H1 (cell line): ENCODE measurements around the gene TNS3. TPM values are rescaled to one million over a fixed set of nuclear protein-coding genes. Genes with fewer than 3 reads are reported as not detected.

ENCODE experiments used
- BACH1 ChIP-seq: IDR thresholded peaks from 2 replicates; pipeline ENCODE4 v1.6.1; 2012; ENCODE audit warnings: low read length, improper control_type of control experiment
- CHD1 ChIP-seq: IDR thresholded peaks from 2 replicates; pipeline ENCODE4 v1.6.1; 2012; ENCODE audit warnings: low read depth, low read length, improper control_type of control experiment
- CTCF ChIP-seq, 3 experiments: IDR thresholded peaks; 1 replicate in 2 of 3; 2 replicates in 1 of 3; pipeline versions ENCODE4 v1.5.1 to v1.6.1; 2011; ENCODE audit warnings: low read length in 3 of 3, mild to moderate bottlenecking in 3 of 3, inconsistent platforms in 2 of 3, low read depth in 1 of 3, moderate library complexity in 1 of 3; ENCODE audit not compliant: insufficient read depth in 1 of 3; ENCODE audit errors: control extremely low read depth in 1 of 3
- GTF2F1 ChIP-seq: IDR thresholded peaks from 2 replicates; pipeline ENCODE4 v1.6.1; 2012; ENCODE audit warnings: low read depth, low read length, improper control_type of control experiment, borderline replicate concordance
- HDAC2 ChIP-seq, 2 experiments: fragments of 300-600 bp in 1 of 2; sonication (generic) in 1 of 2; IDR thresholded peaks; 2 replicates each; pipeline ENCODE4 v1.6.1; 2011 to 2012; ENCODE audit warnings: low read depth in 2 of 2, low read length in 2 of 2, mild to moderate bottlenecking in 2 of 2, moderate library complexity in 2 of 2, borderline replicate concordance in 1 of 2, inconsistent platforms in 1 of 2
- KDM1A ChIP-seq: fragments of 200-600, 300-600 bp; sonication (generic); IDR thresholded peaks from 2 replicates; pipeline ENCODE4 v1.7.1; 2016; ENCODE audit warnings: mild to moderate bottlenecking, low read length, borderline replicate concordance
- MAX ChIP-seq: IDR thresholded peaks from 2 replicates; pipeline ENCODE4 v1.6.1; 2012; ENCODE audit warnings: inconsistent platforms
- PHF8 ChIP-seq: fragments of 200-600 bp; sonication (generic); conservative IDR thresholded peaks from 2 replicates; pipeline ENCODE4 v1.7.1; 2012; ENCODE audit warnings: low read depth, mild to moderate bottlenecking, inconsistent platforms, low read length, moderate library complexity
- RAD21 ChIP-seq, 2 experiments: IDR thresholded peaks in 1 of 2; conservative IDR thresholded peaks in 1 of 2; 2 replicates each; pipeline ENCODE4 v1.6.1; 2011; ENCODE audit warnings: low read depth in 2 of 2, low read length in 2 of 2, improper control_type of control experiment in 1 of 2, inconsistent platforms in 1 of 2, mild to moderate bottlenecking in 1 of 2, moderate library complexity in 1 of 2
- RBBP5 ChIP-seq: IDR thresholded peaks from 2 replicates; pipeline ENCODE4 v1.7.1; 2012; ENCODE audit warnings: low read depth, mild to moderate bottlenecking, inconsistent platforms, low read length, moderate library complexity, borderline replicate concordance
- RFX5 ChIP-seq: IDR thresholded peaks from 2 replicates; pipeline ENCODE4 v1.6.1; 2011; ENCODE audit warnings: low read depth, low read length, improper control_type of control experiment, borderline replicate concordance
- RNF2 ChIP-seq: fragments of 200-900, 300-1000 bp; sonication (generic); IDR thresholded peaks from 2 replicates; pipeline ENCODE4 v1.7.1; 2016; ENCODE audit warnings: borderline replicate concordance, low read depth, mild to moderate bottlenecking, antibody characterized with exemption, low read length; ENCODE audit not compliant: poor library complexity, severe bottlenecking; ENCODE audit errors: missing control alignments
- TBP ChIP-seq: IDR thresholded peaks from 2 replicates; pipeline ENCODE4 v1.6.1; 2011; ENCODE audit warnings: low read depth, low read length, improper control_type of control experiment
- polyA plus RNA-seq, 7 experiments: library from polyadenylated mRNA; depleted of rRNA in 3 of 7; stranded (reverse) in 5 of 7; unstranded in 2 of 7; fragments of >200 nt in 5 of 7; fragments of 200-250 nt in 2 of 7; gene quantifications; 1 replicate in 5 of 7; 2 replicates in 1 of 7; 4 replicates in 1 of 7; pipeline versions ENCODE4 v1.2.1 to v1.2.3, GENCODE V29; 2011 to 2013; ENCODE audit warnings: missing spikeins in 2 of 7, mixed read lengths in 2 of 7
- total RNA-seq: library from RNA; stranded (reverse); fragmentation: NEBNext Ultra II Directional; extraction: Animal tissue kit (Norgen Biotek cat#: 25700); gene quantifications from 2 replicates; pipeline ENCODE4 v1.2.1, GENCODE V29; 2021

The TNS3 gene
- total and polyA plus RNA-seq, 2 of the 8 experiments (the other 6 are each of a cell fraction or from before 2014, with no cell fraction given) = 11.9 to 24.2 TPM

GRCh38 chr7:47581804-47582763 is at the start of gene TNS3 (continued):
- TF ChIP-seq RNF2 (no peak), RBBP5 (0 out of 2 replicates have a peak, but pooled peaks have one; percentile 53), BACH1 (peak; percentile 8; the same call in 1 of the 2 replicates), PHF8 (peak; percentile 56), HDAC2 (IDR thresholded peaks at IDR 0.05; ENCODE audit: borderline replicate concordance in 1 of 2, low read depth in 2 of 2, low read length in 2 of 2) (0 out of 4 replicates have a peak, but pooled peaks of 1 of the 2 experiments have one; percentile 35), KDM1A (peak; percentile 60; the same call in 1 of the 2 replicates), RFX5 (no peak), CTCF (IDR thresholded peaks at IDR 0.05; ENCODE audit: control extremely low read depth in 1 of 3, insufficient read depth in 1 of 3, low read depth in 1 of 3, low read length in 3 of 3) (peak in 2 of 3 experiments; percentile 25 to 30; a peak in 2 of 4 replicates), GTF2F1 (no peak), RAD21 (IDR thresholded peaks at IDR 0.05 in 1 of 2, conservative IDR thresholded peaks at IDR 0.05 in 1 of 2; ENCODE audit: low read depth in 2 of 2, low read length in 2 of 2) (peak in 1 of 2 experiments; percentile 30; a peak in 2 of 4 replicates), CHD1 (no peak), TBP (0 out of 2 replicates have a peak, but pooled peaks have one; percentile 26), MAX (peak; percentile 61)
